AG08395 (cell line): ENCODE measurements around the gene FBXO34.

Experiments
- DNase-seq: peaks from one replicate; pipeline ENCODE4 v3.0.0; 2012; ENCODE audit warnings: mixed read lengths, low spot score

Gene FBXO34, protein sequence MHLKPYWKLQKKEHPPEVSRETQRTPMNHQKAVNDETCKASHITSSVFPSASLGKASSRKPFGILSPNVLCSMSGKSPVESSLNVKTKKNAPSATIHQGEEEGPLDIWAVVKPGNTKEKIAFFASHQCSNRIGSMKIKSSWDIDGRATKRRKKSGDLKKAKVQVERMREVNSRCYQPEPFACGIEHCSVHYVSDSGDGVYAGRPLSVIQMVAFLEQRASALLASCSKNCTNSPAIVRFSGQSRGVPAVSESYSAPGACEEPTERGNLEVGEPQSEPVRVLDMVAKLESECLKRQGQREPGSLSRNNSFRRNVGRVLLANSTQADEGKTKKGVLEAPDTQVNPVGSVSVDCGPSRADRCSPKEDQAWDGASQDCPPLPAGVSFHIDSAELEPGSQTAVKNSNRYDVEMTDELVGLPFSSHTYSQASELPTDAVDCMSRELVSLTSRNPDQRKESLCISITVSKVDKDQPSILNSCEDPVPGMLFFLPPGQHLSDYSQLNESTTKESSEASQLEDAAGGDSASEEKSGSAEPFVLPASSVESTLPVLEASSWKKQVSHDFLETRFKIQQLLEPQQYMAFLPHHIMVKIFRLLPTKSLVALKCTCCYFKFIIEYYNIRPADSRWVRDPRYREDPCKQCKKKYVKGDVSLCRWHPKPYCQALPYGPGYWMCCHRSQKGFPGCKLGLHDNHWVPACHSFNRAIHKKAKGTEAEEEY

DNA sequence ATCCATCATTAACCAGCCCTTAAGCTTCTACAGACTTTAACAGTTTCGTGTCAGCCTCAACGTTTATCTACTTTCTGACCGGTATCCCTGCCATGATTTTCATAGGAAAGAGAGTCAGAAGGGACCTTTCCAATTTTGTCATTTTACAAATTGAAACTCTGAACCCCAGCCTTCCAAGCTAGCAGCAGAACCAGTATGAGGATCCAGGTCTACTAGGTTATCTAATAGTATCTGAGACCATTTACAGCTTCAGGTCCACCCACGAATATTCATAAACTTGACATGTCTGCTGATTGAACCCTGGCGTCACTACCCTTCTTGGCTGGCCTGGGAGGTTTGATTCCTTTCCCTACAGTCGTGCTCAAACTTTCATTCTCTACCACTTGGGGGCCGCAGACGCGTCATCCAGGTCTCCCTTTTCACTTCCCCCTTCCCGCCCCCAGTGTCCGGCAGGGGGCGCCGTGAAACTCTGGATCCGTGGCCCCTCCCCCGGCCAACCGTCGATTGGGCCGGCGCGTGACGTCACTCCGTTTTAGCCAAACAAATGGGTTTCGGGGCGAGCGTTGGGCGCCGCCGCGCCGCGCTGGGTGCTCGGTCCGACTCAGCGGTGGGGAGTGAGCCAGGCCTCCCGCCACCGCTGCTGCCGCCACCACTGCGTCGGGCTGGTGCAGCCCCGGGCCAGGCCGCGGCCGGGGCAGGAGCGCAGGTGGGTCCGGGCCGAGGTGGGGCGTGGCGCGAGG, at the start of gene FBXO34:
FBXO34 (plus strand) TSS at position 590 of the 740 bp plus-strand sequence. CDS start 78,970 bp downstream, outside the sequence.
- DNase-seq: peak; percentile 97

DNA sequence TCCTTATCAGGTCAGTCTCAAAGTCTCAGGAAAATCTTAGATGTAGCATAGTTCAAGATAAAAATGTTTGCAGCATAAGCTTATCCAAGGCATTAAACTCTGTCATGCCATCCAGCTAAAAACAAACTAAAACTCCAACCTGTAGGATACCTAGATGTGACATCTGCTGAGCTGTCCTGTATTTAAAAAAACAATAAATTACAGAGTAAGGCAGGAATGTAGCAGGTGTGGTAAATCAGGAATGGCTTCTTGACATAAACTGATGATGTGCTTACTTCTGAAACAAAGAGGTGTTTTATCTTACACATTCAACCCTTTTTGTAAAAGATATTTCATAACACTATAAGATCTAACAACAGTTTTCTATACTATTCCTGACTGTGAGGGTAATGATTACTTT, 49.3 kb upstream of the FBXO34 start:
- DNase-seq: no peak

DNA sequence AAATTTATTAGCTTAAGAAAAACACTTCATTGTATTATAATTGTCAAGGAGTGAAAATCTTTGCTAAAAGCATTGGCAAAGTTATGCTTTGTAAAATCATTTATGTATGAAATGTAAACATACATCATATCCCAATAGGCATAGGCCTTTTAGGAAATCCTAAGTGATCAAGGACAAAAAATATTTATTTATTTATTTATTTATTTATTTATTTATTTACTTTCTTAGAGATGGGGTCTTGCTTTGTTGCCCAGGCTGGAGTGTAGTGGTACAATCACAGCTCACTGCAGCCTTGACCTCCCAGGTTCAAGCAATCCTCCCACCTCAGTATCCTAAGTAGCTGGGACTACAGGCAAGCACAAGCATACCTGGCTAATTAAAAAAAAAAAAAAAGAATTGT, 47.9 kb upstream of the FBXO34 start:
- DNase-seq: no peak

DNA sequence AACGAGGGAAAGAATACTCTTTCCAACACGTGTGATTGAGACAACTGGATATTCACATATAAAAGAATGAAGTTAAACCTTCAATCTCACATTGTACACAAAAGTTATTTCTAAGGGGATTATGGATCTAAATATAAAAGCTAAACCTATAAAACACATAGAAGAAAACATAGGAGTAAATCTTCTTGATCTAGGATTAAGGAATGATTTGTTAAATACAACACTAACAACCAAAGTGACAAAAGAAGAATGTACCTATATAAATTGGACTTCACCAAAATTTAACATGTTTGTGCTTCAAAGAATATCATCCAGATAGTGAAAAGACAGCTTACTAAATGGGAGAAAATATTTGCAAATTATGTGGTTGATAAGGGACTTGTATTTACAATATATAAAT, 43.0 kb upstream of the FBXO34 start:
- no peak for DNase-seq

DNA sequence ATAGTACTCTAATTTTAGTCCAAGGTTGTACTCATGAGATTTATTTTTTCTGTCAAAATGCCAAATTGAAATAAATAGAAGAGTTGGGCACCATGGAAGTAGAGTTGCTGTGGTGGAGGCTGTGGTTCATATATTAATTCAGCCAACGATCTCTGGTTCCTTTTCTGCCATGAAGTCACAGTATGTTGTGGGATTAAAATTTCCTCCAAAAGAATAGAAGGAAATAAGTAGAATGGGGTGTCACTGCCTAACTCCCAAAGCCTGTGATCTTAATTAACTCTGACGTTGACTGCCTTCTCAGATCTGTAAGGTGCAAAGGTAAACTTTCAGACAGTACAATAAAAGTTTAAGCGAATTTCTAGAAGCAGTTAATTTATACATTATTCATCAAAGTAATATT, 37.6 kb upstream of the FBXO34 start:
- DNase-seq: no peak

DNA sequence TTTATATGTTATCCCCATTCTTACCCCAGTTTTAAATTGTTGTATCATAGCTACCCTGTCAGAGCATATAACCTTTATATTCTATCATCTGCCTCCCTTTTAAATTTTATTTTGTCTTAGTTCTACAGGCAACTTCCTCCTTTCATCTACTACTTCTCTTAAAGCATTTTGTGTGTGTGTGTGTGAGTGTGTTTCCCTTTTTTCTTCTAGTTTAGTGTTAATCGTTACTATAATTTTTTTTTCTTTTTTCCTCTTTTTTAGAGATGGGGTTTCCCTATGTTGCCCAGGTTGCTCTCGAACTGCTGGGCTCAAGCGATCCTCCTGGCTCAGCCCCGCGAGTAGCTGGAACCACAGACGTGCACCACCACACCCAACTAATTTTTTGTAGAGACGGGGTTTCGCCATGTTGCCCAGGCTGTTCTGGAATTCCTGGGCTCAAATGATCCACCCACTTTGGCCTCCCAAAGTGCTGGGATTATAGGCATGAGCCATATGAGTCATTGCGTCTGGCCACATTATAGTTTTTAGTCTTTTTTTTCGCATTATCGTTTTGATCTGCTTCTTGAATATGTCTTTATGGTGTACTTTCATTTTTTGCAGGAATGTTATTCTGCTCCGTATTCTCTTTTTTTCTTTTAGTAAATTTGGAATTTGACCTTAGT, 33.1 kb upstream of the FBXO34 start:
- DNase-seq: no peak

DNA sequence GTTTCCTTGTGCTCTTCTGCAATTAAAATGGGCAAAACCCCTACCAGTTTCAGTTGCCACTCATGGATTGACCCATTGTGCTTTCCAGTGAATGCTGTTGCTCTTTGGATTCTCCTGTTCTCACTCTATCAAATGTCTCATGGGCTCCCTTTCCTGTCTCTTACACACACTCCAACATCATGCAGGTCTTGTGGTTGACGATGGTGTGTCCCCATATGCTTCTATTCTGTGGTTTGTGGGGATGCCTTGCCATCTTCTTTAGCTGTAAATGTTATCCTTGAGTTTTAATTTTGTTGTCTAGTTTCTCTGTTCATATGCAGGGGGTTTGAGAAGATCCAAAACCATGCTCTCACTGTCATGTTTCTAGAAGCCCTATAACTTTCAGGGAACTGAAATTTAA, 31.9 kb upstream of the FBXO34 start:
- no peak for DNase-seq

DNA sequence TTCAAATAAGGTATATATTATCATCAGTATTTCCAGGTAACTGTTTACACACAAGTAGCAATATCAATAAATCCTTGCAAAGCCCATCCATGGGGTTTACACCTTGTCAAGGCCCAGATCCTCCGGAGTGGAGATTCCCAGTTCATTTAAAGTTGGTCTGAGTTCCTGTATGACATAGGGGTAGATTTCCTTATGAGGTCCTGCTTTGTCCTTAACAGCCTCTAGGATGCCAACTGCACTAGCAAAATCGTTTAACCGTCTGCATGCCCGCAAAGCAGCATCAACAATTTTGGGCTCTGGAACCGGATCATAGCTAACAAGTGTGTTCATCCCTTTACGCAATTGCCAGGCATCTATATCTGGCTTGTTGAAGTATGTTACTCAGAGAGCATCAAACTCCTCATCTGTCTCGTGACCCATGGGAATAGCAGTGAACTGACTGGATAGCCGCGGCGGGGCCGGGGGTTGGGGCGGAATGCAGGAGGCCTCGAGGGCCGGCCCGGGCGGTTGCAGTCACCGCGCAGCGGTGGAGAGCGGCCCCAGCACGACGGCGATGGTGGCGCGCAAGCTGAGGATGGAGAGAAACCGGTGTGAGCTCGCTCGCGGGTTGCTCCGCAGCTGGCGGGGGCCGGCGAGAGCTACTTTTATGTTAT, 30.6 kb upstream of the FBXO34 start:
- no peak for DNase-seq

DNA sequence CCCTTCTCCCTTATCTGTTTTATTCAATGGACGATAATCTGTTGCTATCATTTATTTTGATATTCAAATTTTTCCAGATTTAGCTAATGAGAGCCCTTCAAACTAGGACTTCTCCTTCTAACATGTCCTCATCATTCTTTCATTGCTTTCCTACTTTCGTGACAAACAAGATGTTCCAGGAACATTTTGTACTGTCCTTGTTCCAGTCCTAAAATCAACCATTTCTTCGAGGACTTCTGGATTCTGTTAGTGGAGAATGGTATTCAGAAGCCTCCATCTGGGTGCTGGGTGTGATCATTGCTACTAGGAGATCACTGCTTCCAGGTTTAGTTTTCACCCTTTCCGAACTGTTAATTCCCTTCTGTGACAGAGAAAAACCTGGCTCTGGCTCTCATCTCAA, 29.5 kb upstream of the FBXO34 start:
- DNase-seq: no peak

DNA sequence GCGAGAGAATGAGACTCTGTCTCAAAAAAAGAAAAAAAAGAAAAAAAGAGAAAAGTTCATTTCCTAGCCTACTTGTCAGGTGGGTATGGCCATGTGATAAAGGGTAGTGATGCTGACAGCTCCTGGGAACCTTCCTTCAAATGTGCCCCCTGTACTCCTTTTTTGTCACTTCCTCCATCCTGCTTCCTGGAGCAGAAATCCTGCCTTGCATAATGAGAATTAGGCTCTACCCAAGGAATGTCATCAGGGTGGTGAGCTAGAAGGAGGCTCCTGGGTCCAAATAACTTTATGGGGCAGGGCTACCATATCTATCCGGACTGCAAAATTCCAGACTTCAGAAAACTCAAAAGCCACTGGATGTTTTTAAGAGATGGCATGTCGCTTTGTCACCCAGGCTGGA, 27.8 kb upstream of the FBXO34 start:
- no peak for DNase-seq

DNA sequence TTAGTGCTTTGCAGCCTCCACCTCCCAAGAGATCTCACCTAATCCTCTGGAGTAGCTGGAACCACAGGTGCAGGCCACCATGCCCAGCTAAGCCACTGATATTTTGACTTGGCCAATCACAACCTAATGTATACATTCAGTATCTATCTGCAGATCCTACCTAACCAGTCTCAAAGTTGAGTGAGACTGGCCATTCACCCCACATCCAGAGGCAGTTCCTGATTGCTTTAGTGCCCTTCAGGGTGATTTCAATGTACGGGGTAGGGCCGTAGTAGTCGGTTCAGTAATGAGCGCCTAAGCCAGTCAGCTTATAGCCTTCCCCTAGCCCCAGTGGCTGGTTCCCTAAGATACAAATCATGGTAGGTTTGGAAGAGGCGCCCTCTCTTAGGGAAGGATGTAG, 27.4 kb upstream of the FBXO34 start:
- no peak for DNase-seq

DNA sequence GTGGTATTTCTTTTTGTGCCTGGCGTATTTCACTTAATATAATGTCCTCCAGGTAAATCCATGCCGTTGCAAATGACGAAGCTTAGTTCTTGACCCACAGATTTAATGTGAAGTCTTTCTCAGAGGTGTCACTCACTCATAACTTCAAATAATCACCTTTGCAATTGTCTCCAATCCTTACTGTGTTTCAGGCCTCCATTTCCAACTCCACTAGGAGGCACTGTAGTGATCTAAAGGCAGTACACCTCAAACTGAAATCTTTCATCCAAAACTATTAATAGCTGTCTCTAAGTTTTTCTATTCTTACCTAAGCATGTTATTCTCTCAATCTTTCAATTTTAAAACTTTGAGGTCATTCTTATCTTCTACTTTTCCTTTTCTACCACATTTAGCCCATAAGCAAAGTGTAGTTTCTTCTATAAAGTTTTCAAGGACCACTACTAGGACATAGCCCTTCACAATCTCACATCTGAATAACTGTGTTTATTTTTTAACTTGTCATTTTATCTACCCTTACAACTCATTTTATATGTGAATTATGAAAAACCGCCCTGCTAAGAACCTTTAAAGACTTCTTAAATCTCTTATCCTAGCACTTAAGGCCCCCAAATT, 25.5 kb upstream of the FBXO34 start:
- DNase-seq: peak; percentile 27

DNA sequence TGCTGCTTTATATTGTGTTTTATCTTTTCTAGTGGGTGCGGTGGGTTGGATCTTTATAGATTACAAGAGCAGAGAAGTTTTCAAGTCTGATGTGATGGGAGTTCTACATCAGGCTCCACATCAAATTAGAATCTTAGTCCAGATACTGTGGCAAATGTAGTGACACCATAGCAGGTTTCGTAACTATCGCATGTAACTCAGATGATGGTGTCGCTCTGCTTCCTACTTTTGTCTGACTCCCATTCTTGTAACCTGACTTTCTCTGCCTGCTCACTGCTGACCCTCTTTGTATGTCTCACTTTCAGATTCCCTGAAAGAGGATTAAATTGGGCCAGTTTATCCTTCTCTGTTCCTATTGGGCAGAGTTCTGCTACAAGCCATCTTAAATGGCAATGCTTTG, 22.8 kb upstream of the FBXO34 start:
- no peak for DNase-seq

DNA sequence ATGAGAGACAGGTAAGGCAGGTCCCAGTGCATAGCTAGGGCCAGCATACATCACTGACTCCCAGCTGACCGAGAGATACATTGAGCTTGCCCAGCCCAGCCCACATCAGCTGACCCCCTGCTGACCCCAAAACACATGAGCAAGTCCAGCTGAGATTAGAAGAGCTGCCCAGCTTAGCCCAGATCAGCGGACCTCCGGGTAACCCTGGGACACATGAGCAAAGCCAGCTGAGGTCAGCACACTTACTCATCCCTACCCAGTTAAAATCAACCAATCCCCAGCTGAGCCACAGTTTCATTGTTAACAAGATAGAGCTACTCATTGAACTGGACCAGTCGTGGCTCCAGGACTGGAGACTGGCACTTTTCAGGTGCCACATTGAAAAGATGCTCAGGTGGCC, 21.8 kb upstream of the FBXO34 start:
- peak; percentile 63 for DNase-seq

DNA sequence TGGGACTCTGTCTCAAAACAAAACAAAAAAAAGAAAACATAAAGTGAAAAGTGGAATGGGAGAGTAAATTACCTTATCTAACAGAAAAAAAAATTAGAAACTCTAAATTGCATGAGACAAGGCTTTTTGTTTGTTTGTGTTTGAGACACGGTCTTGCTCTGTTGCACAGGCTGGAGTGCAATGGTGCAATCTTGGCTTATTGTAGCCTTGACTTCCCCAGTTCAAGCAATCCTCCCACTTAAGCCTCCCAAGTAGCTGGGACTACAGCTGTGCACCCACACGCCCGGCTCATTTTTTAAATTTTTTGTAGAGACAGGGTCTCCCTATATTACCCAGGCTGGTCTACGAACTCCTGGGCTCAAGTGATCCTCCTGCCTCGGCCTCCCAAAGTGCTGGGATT, 17.9 kb upstream of the FBXO34 start:
- DNase-seq: no peak

DNA sequence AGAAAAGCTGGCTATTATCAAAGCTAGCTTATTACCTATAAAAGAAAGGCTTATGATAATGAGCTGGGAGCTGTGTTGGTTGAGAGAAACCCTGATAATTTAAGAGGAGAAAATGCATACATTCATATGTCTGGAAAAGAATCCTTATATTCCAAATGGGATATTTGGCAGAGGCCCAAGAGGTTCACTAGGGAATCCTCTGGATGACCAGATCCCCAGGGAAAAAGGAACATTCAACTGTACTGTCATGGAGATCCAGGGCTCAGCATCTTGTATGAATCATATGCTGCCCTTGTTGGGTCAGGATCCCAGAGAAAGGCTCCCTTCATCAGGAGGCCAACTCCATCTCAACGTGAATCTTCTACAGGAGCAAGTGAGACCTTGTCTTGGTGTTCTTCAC, 16.6 kb upstream of the FBXO34 start:
- no peak for DNase-seq

DNA sequence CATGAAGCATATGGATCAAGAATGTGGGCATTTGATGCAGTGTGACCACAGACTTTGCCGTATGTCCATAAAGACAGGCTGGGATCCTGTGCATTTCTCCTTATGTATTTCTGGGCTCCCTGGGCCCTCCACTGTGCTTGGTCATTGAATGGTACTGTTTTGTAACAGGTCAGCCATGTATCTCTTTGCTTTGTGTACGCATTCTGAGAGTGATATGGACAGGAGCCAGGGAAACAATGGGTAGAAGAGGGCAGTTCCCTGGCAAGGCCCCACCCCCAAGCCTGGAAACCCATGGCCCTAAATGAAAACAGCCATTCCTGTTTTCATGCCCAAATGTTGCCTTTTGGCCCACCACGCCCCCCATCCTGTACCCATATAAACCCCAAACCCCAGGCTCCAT, 15.2 kb upstream of the FBXO34 start:
- no peak for DNase-seq

DNA sequence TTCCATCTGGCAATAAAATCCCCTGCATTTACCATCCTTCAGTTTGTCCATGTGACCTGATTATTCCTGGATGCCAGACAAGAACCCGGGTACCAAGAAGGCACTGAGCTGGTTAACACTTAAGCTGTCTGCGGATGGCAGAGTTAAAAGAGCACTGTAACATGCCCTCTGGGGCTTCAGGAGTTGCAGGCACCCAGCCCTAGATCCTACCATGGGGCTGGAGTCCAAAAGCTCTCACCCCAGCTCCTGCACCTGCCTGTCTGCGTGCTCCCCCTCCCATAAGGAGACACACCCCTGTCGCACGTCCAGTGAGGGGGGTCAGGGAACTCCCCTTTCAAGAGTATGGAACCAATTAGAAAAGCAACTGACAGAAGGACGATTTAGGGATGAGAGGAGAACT, 14.6 kb upstream of the FBXO34 start:
- DNase-seq: no peak

DNA sequence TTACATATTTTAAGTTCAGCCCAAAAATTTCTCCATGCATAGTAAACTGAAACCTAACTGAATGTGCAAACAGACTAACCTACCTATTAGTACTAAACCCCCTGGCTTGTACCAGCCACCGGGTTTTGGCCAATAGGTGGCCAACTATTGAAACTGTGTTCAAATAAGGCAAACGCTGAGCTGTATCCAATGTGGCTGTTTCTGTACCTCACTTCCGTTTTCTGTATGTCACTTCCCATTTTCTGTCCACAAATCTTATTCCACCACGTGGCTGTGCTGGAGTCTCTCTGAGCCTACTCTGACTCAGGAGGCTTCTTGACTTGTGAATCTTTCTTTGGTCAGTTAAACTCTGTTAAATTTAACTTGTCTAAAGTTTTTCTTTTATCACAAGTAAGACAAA, 6.0 kb upstream of the FBXO34 start:
- DNase-seq: no peak

DNA sequence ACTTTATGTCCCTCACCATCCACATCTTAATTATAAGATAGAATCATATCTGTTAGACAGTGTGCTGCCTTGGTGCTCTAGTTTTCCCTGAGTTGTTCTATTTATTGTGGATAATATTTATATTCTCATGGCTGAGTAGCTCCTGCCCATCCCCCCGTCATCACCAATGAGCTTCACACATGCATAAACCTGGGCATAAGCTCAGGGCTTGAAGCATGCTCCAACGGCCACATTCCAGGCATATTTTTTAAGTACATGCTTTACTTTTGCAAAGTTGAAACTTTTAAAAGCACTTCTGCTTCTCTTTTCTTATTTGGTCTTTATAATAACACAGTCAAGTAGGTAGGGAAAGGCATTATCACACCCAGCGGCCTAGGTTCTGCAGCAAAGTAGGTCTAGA, 3.4 kb upstream of the FBXO34 start:
- peak; percentile 7 for DNase-seq

DNA sequence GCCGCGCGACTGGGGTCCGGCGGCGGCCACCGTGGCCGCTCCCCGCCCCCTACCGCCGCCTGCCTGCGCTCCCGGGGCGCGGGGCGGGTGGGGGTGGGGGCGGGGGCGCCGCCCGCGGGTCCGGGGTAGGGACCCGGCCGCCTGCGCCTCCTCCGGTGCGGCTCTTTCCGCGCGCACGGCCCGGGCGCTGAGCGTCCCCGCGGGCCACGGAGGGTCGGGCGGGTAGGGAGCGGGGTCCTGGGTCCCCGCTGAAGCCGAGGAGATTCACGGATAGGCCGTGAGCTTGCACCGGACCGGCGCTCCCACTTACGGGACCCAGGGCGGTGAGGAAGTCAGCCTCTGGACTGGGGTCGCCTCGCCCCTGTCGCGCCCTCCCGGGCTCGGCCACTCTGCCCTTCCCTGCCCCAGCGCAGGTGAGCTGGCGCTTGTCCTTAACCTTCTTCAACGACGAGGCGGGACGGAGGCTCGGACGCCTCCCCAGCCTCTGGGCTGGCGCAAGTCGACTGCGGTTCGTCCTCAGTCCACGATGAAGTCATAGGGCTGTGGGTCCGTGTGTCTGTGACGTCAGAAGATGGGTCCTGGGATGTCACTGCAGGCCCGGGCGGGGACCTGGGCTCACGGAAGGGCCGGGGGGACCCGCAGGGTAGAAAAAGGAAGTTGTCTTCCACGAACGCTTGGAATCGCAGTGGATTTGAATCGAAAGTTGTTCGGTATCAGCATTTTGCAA, 514 bp downstream of the FBXO34 start:
- peak; percentile 84 for DNase-seq
